HEK293T (cell line): ENCODE data around the gene PIP5K1C.

ENCODE experiments used
- BHLHE40 ChIP-seq: fragments of 450-650 bp; IDR thresholded peaks from 2 replicates; pipeline ENCODE4 v1.6.1; 2016; ENCODE audit warnings: mild to moderate bottlenecking, moderate library complexity, borderline replicate concordance
- TF ChIP-seq, protein P1 (sequence below): fragments of 450-650 bp; IDR thresholded peaks from 2 replicates; pipeline ENCODE4 v1.6.1; 2016

DNA sequence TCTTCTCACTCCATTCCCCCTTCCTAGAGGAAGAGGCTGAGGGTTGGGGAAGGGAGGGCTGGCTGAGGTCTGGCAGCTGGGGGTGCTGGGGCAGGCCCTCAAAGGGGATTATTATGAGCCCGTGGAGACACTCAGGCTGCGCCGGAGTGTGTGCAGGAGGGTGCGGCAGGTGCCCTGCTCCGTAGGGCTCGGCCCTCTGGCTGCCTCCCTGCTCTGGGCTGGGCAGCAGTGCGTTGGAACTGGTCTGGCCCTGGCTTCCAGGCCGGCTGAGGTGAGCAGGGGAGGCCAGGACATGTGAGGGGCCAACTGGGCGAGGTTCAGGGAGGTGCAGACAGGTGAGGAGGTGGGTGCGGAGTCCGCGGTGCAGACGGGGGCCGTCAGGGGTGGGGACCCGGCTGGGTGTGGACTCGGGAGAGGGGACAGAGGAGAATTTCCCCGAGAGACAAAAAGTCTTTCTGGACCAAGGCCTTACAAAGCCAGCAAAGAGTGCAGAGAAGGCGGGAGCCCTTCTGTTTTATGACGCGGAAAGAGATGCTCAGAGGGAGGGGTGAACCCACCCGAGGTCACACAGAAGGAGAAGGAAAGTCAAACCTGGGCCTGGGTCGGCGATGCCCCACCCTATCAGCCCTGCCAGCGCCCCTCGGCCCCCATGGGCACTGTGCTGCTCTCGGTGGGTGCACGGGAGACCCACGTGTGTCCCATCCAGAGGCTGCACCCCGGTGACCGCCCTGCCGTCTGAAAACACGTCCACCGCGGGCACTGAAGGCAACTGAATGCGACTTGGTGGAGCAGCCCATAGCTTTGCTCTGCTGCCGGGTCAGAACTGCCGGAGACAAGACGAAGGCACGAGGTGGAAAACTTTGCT lies 31.0 kb downstream of the PIP5K1C start:
- TF ChIP-seq, protein P1, sequence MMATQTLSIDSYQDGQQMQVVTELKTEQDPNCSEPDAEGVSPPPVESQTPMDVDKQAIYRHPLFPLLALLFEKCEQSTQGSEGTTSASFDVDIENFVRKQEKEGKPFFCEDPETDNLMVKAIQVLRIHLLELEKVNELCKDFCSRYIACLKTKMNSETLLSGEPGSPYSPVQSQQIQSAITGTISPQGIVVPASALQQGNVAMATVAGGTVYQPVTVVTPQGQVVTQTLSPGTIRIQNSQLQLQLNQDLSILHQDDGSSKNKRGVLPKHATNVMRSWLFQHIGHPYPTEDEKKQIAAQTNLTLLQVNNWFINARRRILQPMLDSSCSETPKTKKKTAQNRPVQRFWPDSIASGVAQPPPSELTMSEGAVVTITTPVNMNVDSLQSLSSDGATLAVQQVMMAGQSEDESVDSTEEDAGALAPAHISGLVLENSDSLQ = no peak
- no peak for TF ChIP-seq BHLHE40
